ENCODE measurements around the gene SH3BP4. TPM values are rescaled to one million over a fixed set of nuclear protein-coding genes. Genes with fewer than 3 reads are reported as not detected.
A peak's percentile ranks its signal among the peaks of the same experiment; 100 is the strongest.

SH3BP4 gene
- total RNA-seq, 4 donors from 2014 or later: 7.5 to 24.9 (median 19.5) TPM

DNA sequence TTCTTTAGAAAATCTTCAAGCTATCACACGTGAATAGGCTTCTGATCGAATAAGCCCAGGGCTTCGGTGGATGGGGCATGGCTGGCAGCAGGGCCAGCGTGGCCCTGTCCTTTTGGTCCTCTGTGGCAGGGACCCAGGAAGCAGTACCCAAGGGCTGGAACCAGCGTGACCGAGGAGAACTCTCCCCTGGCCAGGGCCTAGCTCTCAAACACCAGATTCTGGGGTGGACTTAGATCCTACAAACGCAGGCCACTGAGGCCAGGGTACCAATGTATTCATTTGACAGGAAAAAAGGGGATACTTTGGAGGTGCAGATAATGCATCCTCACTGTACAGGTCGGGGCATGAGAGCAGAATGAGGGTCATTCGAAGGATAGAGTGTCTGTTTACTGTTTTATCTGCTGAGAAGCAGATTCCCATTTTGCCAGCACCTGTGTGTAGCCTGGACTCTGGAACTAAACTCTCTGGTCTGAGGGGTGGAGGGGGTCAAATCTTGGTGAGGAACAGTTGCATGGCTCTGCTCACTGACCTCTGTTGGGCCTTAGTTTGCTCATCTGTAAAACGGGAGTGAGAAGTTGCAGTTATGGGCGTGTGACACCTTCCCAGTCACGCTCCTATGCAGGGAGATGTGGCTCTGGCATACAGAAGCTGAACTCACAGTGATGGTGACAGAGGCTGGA is 51.4 kb downstream of the SH3BP4 start:
- no peak for DNase-seq
- Histone ChIP-seq H3K9me3 (no peaks in the 10 kb centered on the region), H3K36me3 (no peaks in the 10 kb centered on the region), H3K4me3 (no peak overlapping the region), H3K27me3 (no peaks in the 10 kb centered on the region), H3K27ac (peak overlapping the region in 2 of 4 donors; percentile 77 to 78), H3K4me1 (peaks cover 27 to 71% (median 49%) of the 10 kb centered on the region in 4 donors)
- WGBS, 2 donors (ENCODE audit: low coverage in 1 of 2): 60 to 80% methylated on average over 1 to 12 of the region's 12 CpGs
- intact Hi-C loops (cut with DNase I; ENCODE audit: low total_unique reads): no loop called here
- TF ChIP-seq POLR2A (IDR thresholded peaks at IDR 0.05) (no peak), CTCF (IDR thresholded peaks at IDR 0.05) (no peak), POLR2AphosphoS5 (IDR thresholded peaks at IDR 0.05) (no peak), EP300 (IDR thresholded peaks at IDR 0.05; ENCODE audit: low read depth) (no peak)
- in situ Hi-C loops (cut with MboI; ENCODE audit: low pct_ligation_motif_present in 1 of 4, low pct_unique_long_range_greater_than_20kb in 1 of 4, low sequenced_read_pairs in 3 of 4): no loop called here

DNA sequence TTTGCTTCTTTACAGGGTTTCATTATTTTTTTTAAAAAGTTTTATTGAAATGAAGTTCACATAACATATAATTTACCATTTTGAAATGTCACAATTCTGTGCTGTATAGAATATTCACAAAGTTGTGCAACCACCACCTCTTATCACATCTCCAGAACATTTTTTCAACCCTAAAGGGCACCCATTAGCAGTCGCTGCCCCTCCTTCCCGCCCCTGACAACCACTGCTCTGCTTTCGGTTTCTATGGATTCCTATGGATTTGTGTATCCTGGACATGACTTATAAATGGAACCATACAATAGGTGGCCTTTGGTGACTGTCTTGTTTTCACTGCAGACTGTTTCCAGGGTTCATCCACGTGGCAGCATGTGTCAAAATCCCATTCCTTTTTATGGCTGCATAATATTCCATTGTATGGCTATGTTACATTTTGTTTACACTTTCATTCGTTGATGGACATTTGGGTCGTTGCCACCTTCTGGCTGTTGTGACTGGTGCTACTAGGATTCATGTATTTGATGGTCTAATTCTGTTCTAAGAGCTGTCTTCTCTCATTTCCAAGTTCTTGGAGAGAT is 52.6 kb downstream of the SH3BP4 start:
- no peaks in the 10 kb centered on the region for H3K27me3 ChIP-seq
- no peak for DNase-seq
- H3K27ac ChIP-seq: peak overlapping the region in 2 of 4 donors; percentile 21 to 50
- no peak for TF ChIP-seq POLR2A (IDR thresholded peaks at IDR 0.05)
- no peak for TF ChIP-seq CTCF (IDR thresholded peaks at IDR 0.05)
- no peak for TF ChIP-seq POLR2AphosphoS5 (IDR thresholded peaks at IDR 0.05)
- TF ChIP-seq EP300 (IDR thresholded peaks at IDR 0.05; ENCODE audit: low read depth): no peak
- intact Hi-C loops (cut with DNase I; ENCODE audit: low total_unique reads): no loop called here
- H3K9me3 ChIP-seq: no peaks in the 10 kb centered on the region
- H3K36me3 ChIP-seq: no peaks in the 10 kb centered on the region
- no peak overlapping the region for H3K4me3 ChIP-seq
- in situ Hi-C loops (cut with MboI; ENCODE audit: low pct_ligation_motif_present in 1 of 4, low pct_unique_long_range_greater_than_20kb in 1 of 4, low sequenced_read_pairs in 3 of 4): no loop called here
- 77% methylated on average over 5 to 6 of the region's 6 CpGs for WGBS, 2 donors (ENCODE audit: low coverage in 1 of 2)
- H3K4me1 ChIP-seq: peaks cover 31 to 72% (median 57%) of the 10 kb centered on the region in 4 donors

- Histone ChIP-seq H3K27me3 (no peaks in the 10 kb centered on the region), H3K9me3 (no peaks in the 10 kb centered on the region), H3K4me1 (peaks cover 29 to 72% (median 57%) of the 10 kb centered on the region in 4 donors), H3K4me3 (no peak overlapping the region), H3K27ac (peak overlapping the region in 3 of 4 donors; percentile 21 to 50 (median 30)), H3K36me3 (no peaks in the 10 kb centered on the region)
- WGBS, 2 donors (ENCODE audit: low coverage in 1 of 2): 83% methylated on average over 4 of the region's 5 CpGs; no CpG with 5 or more reads in 1 of the 2 donors
- intact Hi-C loops (cut with DNase I; ENCODE audit: low total_unique reads): no loop called here
- TF ChIP-seq POLR2AphosphoS5 (IDR thresholded peaks at IDR 0.05): peak in 1 of 3 donors; percentile 30
- no peak for TF ChIP-seq POLR2A (IDR thresholded peaks at IDR 0.05)
- no peak for TF ChIP-seq EP300 (IDR thresholded peaks at IDR 0.05; ENCODE audit: low read depth)
- no peak for DNase-seq
- in situ Hi-C loops (cut with MboI; ENCODE audit: low pct_ligation_motif_present in 1 of 4, low pct_unique_long_range_greater_than_20kb in 1 of 4, low sequenced_read_pairs in 3 of 4): no loop called here
Observed at GRCh38 chr2:235005023-235005422, 53.2 kb downstream of the SH3BP4 start.

GRCh38 chr2:235005603-235006259 is 53.9 kb downstream of the SH3BP4 start:
- Histone ChIP-seq H3K4me3 (no peak overlapping the region), H3K27ac (peak overlapping the region in 3 of 4 donors; percentile 21 to 50 (median 30)), H3K27me3 (no peaks in the 10 kb centered on the region), H3K36me3 (no peaks in the 10 kb centered on the region), H3K9me3 (no peaks in the 10 kb centered on the region), H3K4me1 (peaks cover 23 to 71% (median 55%) of the 10 kb centered on the region in 4 donors)
- TF ChIP-seq EP300 (IDR thresholded peaks at IDR 0.05; ENCODE audit: low read depth) (no peak), CTCF (IDR thresholded peaks at IDR 0.05) (peak in 1 of 5 experiments; percentile 22)
- intact Hi-C loops (cut with DNase I; ENCODE audit: low total_unique reads) (no loop called here), in situ Hi-C loops (cut with MboI; ENCODE audit: low pct_ligation_motif_present in 1 of 4, low pct_unique_long_range_greater_than_20kb in 1 of 4, low sequenced_read_pairs in 3 of 4) (no loop called here)
- 35 to 62% methylated on average over 3 to 20 of the region's 20 CpGs for WGBS, 2 donors (ENCODE audit: low coverage in 1 of 2)
- DNase-seq: peak; percentile 66

Measured in transverse colon (tissue), 4 donors.